ENCODE data around the gene UQCRH. TPM values are rescaled to one million over a fixed set of nuclear protein-coding genes. Genes with fewer than 3 reads are reported as not detected.
"Not testable (repeated sequence)": the region's sequence is repeated elsewhere in the genome, so short reads cannot be mapped to it uniquely, and the experiment has no call there.

UQCRH gene
- polyA plus RNA-seq, 1 donor: 357 TPM

- DNase-seq: no peak
- no peaks in the 10 kb centered on the region for H3K9me3 ChIP-seq (ENCODE audit: control insufficient read depth, low read depth, low read length)
- no peaks in the 10 kb centered on the region for H3K4me1 ChIP-seq (ENCODE audit: control insufficient read depth, insufficient read depth, low read length)
- H3K27me3 ChIP-seq (ENCODE audit: control insufficient read depth, insufficient read depth, low read length): no peaks in the 10 kb centered on the region
- no peak overlapping the region for H3K4me3 ChIP-seq (ENCODE audit: low read length)
- H3K27ac ChIP-seq (ENCODE audit: low read length): no peak overlapping the region
- WGBS (ENCODE audit: insufficient coverage, low lambda C conversion rate): no CpG with 5 or more reads among the region's 3 CpGs
- peaks cover 56% of the 10 kb centered on the region for H3K36me3 ChIP-seq (ENCODE audit: control insufficient read depth, insufficient read depth, low read length)
These were observed 12.3 kb downstream of the UQCRH start for GRCh38 chr1:46315669-46316403.

- H3K36me3 ChIP-seq (ENCODE audit: control insufficient read depth, insufficient read depth, low read length): peaks cover 43% of the 10 kb centered on the region
- DNase-seq: no peak
- no peak overlapping the region for H3K4me3 ChIP-seq (ENCODE audit: low read length)
- no peaks in the 10 kb centered on the region for H3K9me3 ChIP-seq (ENCODE audit: control insufficient read depth, low read depth, low read length)
- no peaks in the 10 kb centered on the region for H3K4me1 ChIP-seq (ENCODE audit: control insufficient read depth, insufficient read depth, low read length)
- no peaks in the 10 kb centered on the region for H3K27me3 ChIP-seq (ENCODE audit: control insufficient read depth, insufficient read depth, low read length)
- no CpG with 5 or more reads among the region's 1 CpG for WGBS (ENCODE audit: insufficient coverage, low lambda C conversion rate)
- H3K27ac ChIP-seq (ENCODE audit: low read length): no peak overlapping the region
These were observed 13.8 kb downstream of the UQCRH start for GRCh38 chr1:46317323-46317722.

DNA sequence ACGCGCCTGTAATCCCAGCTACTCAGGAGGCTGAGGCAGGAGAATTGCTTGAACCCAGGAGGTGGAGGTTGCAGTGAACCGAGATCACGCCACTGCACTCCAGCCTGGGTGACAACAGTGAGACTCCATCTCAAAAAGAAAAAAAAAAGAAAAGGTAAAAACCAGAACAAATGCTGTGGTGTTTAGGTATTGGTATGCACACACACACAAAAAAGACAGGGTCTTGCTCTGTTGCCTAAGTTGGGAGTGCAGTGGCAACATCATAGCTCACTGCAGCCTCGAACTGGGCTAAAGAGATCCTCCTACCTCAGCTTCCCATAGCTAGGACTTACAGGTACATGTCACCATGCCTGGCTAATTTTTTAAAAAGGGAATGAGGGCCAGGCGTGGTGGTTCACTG lies 15.8 kb downstream of the UQCRH start:
- not testable (repeated sequence) for DNase-seq; H3K27me3 ChIP-seq (ENCODE audit: control insufficient read depth, insufficient read depth, low read length); H3K27ac ChIP-seq (ENCODE audit: low read length); H3K4me1 ChIP-seq (ENCODE audit: control insufficient read depth, insufficient read depth, low read length); H3K4me3 ChIP-seq (ENCODE audit: low read length); H3K9me3 ChIP-seq (ENCODE audit: control insufficient read depth, low read depth, low read length)
- WGBS (ENCODE audit: insufficient coverage, low lambda C conversion rate): no CpG with 5 or more reads among the region's 6 CpGs
- peaks cover 26% of the 10 kb centered on the region for H3K36me3 ChIP-seq (ENCODE audit: control insufficient read depth, insufficient read depth, low read length)

GRCh38 chr1:46319960-46320914 lies 16.7 kb downstream of the UQCRH start:
- no CpG with 5 or more reads among the region's 13 CpGs for WGBS (ENCODE audit: insufficient coverage, low lambda C conversion rate)
- H3K4me1 ChIP-seq (ENCODE audit: control insufficient read depth, insufficient read depth, low read length): not testable (repeated sequence)

GRCh38 chr1:46322191-46322590 lies 18.7 kb downstream of the UQCRH start:
- H3K27me3 ChIP-seq (ENCODE audit: control insufficient read depth, insufficient read depth, low read length); DNase-seq; H3K4me1 ChIP-seq (ENCODE audit: control insufficient read depth, insufficient read depth, low read length); H3K4me3 ChIP-seq (ENCODE audit: low read length); H3K9me3 ChIP-seq (ENCODE audit: control insufficient read depth, low read depth, low read length); H3K27ac ChIP-seq (ENCODE audit: low read length); H3K36me3 ChIP-seq (ENCODE audit: control insufficient read depth, insufficient read depth, low read length): not testable (repeated sequence)
- WGBS (ENCODE audit: insufficient coverage, low lambda C conversion rate): no CpG with 5 or more reads among the region's 6 CpGs

More at GRCh38 chr1:46319960-46320914, 16.7 kb downstream of the UQCRH start:
- not testable (repeated sequence) for DNase-seq; H3K27me3 ChIP-seq (ENCODE audit: control insufficient read depth, insufficient read depth, low read length); H3K4me3 ChIP-seq (ENCODE audit: low read length); H3K9me3 ChIP-seq (ENCODE audit: control insufficient read depth, low read depth, low read length); H3K27ac ChIP-seq (ENCODE audit: low read length)
- peaks cover 19% of the 10 kb centered on the region for H3K36me3 ChIP-seq (ENCODE audit: control insufficient read depth, insufficient read depth, low read length)

GRCh38 chr1:46325285-46326076 lies 22.0 kb downstream of the UQCRH start:
- not testable (repeated sequence) for H3K4me3 ChIP-seq (ENCODE audit: low read length); H3K4me1 ChIP-seq (ENCODE audit: control insufficient read depth, insufficient read depth, low read length); H3K27ac ChIP-seq (ENCODE audit: low read length); DNase-seq; H3K27me3 ChIP-seq (ENCODE audit: control insufficient read depth, insufficient read depth, low read length); H3K9me3 ChIP-seq (ENCODE audit: control insufficient read depth, low read depth, low read length); H3K36me3 ChIP-seq (ENCODE audit: control insufficient read depth, insufficient read depth, low read length)
- WGBS (ENCODE audit: insufficient coverage, low lambda C conversion rate): 80% methylated on average over 2 of the region's 11 CpGs

DNA sequence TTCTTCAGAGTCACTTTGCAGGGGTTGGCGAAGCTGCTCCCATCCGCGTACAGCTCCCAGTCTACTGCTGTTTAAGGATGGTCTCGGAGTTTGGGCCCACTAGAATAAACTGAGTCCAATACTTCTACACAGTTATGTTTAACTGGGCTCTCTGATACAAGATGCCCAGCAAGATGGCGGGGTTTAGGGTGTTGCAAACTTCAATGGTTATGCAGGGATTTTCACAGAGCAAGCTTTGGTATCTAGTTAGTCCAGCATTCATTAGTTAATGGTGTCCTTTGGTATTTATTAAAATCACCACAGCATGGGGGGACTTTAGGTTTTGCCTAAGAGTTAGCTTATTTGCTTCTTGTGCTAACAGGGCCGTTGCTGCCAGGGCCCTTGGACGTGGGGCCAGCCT lies 24.7 kb downstream of the UQCRH start:
- WGBS (ENCODE audit: insufficient coverage, low lambda C conversion rate): no CpG with 5 or more reads among the region's 7 CpGs
- H3K9me3 ChIP-seq (ENCODE audit: control insufficient read depth, low read depth, low read length); H3K36me3 ChIP-seq (ENCODE audit: control insufficient read depth, insufficient read depth, low read length); H3K4me3 ChIP-seq (ENCODE audit: low read length); DNase-seq; H3K27ac ChIP-seq (ENCODE audit: low read length); H3K4me1 ChIP-seq (ENCODE audit: control insufficient read depth, insufficient read depth, low read length); H3K27me3 ChIP-seq (ENCODE audit: control insufficient read depth, insufficient read depth, low read length): not testable (repeated sequence)

DNA sequence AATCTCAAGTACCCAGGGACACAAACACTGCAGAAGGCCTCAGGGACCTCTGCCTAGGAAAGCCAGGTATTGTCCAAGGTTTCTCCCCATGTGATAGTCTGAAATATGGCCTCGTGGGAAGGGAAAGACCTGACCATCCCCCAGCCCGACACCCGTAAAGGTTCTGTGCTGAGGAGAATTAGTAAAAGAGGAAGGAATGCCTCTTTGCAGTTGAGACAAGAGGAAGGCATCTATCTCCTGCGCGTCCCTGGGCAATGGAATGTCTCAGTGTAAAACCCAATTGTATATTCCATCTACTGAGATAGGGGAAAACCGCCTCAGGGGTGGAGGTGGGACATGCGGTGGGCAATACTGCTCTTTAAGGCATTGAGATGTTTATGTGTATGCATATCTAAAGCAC lies 26.3 kb downstream of the UQCRH start:
- H3K4me3 ChIP-seq (ENCODE audit: low read length); H3K4me1 ChIP-seq (ENCODE audit: control insufficient read depth, insufficient read depth, low read length); H3K27ac ChIP-seq (ENCODE audit: low read length); H3K9me3 ChIP-seq (ENCODE audit: control insufficient read depth, low read depth, low read length); H3K27me3 ChIP-seq (ENCODE audit: control insufficient read depth, insufficient read depth, low read length); H3K36me3 ChIP-seq (ENCODE audit: control insufficient read depth, insufficient read depth, low read length); DNase-seq: not testable (repeated sequence)
- WGBS (ENCODE audit: insufficient coverage, low lambda C conversion rate): no CpG with 5 or more reads among the region's 7 CpGs

DNA sequence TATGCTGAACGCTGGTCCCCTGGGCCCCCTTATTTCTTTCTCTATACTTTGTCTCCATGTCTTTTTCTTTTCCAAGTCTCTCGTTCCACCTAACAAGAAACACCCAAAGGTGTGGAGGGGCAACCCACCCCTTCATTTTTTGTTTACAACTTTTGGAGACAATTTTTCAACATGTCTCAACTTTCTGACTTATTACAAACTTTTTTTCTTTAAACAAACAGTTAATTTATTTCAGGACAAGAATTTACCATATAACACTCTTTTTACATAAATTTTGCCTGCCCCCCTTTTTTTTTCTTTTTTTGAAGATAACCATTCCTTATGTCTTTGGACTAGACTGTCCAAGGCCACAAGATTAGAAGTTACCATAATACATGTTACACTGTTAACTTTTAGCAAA lies 26.9 kb downstream of the UQCRH start:
- not testable (repeated sequence) for H3K9me3 ChIP-seq (ENCODE audit: control insufficient read depth, low read depth, low read length); H3K36me3 ChIP-seq (ENCODE audit: control insufficient read depth, insufficient read depth, low read length); H3K27ac ChIP-seq (ENCODE audit: low read length); DNase-seq; H3K27me3 ChIP-seq (ENCODE audit: control insufficient read depth, insufficient read depth, low read length); H3K4me3 ChIP-seq (ENCODE audit: low read length); H3K4me1 ChIP-seq (ENCODE audit: control insufficient read depth, insufficient read depth, low read length)
- 83% methylated on average over 2 of the region's 2 CpGs for WGBS (ENCODE audit: insufficient coverage, low lambda C conversion rate)
